CD4-positive, alpha-beta T cell treated with Interleukin-15 for 1 hour (primary cell): ENCODE results near the gene FAU.

Experiments
- DNase-seq: peaks from one replicate; pipeline ENCODE4 v3.0.0-alpha.2; 2020

Gene FAU

DNA sequence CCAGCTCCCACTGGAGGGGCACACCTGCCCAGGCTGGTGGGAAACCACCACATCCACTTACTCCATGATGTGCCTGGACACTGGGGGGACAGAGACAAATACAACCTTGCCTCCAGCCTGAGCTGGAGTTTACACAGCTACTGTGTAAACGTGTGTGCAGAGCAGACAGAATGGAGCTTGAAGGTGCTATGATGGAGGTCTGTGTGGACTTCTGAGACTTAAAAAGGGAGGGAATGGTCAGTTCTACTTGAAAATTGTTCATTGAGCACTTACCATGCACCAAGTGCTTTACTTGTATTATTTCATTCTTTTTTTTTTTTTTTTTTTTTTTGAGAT, 49.3 kb downstream of the FAU start:
- no peak for DNase-seq

DNA sequence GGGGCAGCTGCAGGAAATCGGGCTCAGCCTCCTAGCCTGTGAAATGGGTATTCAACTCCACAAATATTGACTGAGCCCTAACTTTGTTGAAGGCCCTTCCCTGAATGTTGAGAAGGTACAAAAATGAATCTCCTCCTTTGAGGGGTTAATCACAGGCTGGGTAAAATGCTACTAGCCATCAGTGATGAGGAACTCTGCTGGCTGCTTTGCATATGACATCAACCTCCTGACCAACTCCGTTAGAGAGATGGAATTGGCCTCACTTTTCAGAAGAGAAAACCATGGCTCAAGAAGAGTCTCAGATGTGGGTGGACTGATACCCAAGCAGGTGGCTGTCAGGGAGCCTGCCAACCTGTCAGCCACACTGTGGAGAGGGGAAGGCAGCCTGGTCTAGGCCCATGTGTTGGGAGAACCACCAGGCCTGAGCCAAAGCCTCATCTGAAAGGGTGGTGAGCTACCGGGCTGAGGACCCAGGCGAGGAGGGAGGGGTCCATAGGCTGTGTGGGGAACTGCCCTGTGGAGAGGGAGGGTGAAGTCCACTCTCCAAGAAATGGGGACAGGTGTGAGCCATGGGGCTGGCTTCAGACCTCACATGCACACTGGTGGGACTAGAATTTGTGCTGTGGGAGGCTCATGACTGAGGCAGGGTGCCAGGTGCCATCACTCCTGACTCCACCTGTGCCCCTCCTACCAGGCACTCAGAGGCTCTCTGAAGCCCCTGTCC, 49.9 kb downstream of the FAU start:
- no peak for DNase-seq
